H9 (cell line): ENCODE measurements around the gene DAB1. TPM values are rescaled to one million over a fixed set of nuclear protein-coding genes. Genes with fewer than 3 reads are reported as not detected.
A peak's percentile ranks its signal among the peaks of the same experiment; 100 is the strongest.

Source experiments
- DNase-seq: peaks from one replicate; pipeline ENCODE4 v3.0.0-alpha.2; 2017
- H2AFZ ChIP-seq: one replicate; pipeline ENCODE4 v1.6.1; 2013; ENCODE audit warnings: mild to moderate bottlenecking, low read length, control low read depth, moderate library complexity
- H2AK5ac ChIP-seq: 2 replicates; pipeline ENCODE4 v1.6.1; 2013; ENCODE audit warnings: low read length, control low read depth, mixed read lengths; ENCODE audit not compliant: insufficient read length
- H2BK120ac ChIP-seq: one replicate; pipeline ENCODE4 v1.6.1; 2013; ENCODE audit warnings: low read depth, mild to moderate bottlenecking, low read length, control low read depth, inconsistent platforms; ENCODE audit not compliant: poor library complexity, severe bottlenecking
- H2BK12ac ChIP-seq: 2 replicates; pipeline ENCODE4 v1.6.1; 2013; ENCODE audit warnings: low read length, control low read depth, mixed read lengths, low read depth; ENCODE audit not compliant: insufficient read length
- H2BK15ac ChIP-seq: 2 replicates; pipeline ENCODE4 v1.6.1; 2013; ENCODE audit warnings: low read depth, low read length, control low read depth
- H2BK20ac ChIP-seq: one replicate; pipeline ENCODE4 v1.6.1; 2013; ENCODE audit warnings: low read depth, mild to moderate bottlenecking, low read length, control low read depth, inconsistent platforms; ENCODE audit not compliant: poor library complexity, severe bottlenecking
- H2BK5ac ChIP-seq: 2 replicates; pipeline ENCODE4 v1.6.1; 2013; ENCODE audit warnings: low read length, control low read depth, mixed read lengths; ENCODE audit not compliant: insufficient read length
- H3K14ac ChIP-seq: 2 replicates; pipeline ENCODE4 v1.6.1; 2013; ENCODE audit warnings: low read length, control low read depth; ENCODE audit not compliant: insufficient read depth
- H3K18ac ChIP-seq: 2 replicates; pipeline ENCODE4 v1.6.1; 2013; ENCODE audit warnings: low read depth, mild to moderate bottlenecking, mixed read lengths, low read length, control low read depth; ENCODE audit not compliant: insufficient read length
- H3K23ac ChIP-seq: 2 replicates; pipeline ENCODE4 v1.6.1; 2013; ENCODE audit warnings: low read length, control low read depth, mixed read lengths, low read depth; ENCODE audit not compliant: insufficient read length
- H3K23me2 ChIP-seq: 2 replicates; pipeline ENCODE4 v1.6.1; 2013; ENCODE audit warnings: low read depth, mild to moderate bottlenecking, mixed read lengths, low read length, control low read depth; ENCODE audit not compliant: insufficient read length, poor library complexity, severe bottlenecking
- H3K27ac ChIP-seq: 2 replicates; pipeline ENCODE4 v1.5.1; 2013; ENCODE audit warnings: low read length, control low read depth, mixed read lengths, low read depth; ENCODE audit not compliant: insufficient read length
- H3K27me3 ChIP-seq: 2 replicates; pipeline ENCODE4 v1.6.1; 2013; ENCODE audit warnings: low read length, control low read depth, inconsistent platforms; ENCODE audit not compliant: insufficient read depth
- H3K4ac ChIP-seq: 2 replicates; pipeline ENCODE4 v1.6.1; 2013; ENCODE audit warnings: low read depth, mild to moderate bottlenecking, control low read depth, inconsistent platforms, low read length, moderate library complexity
- H3K4me1 ChIP-seq: 2 replicates; pipeline ENCODE4 v1.6.1; 2013; ENCODE audit warnings: low read length, control low read depth, inconsistent platforms; ENCODE audit not compliant: insufficient read depth
- H3K4me2 ChIP-seq: 2 replicates; pipeline ENCODE4 v1.6.1; 2013; ENCODE audit warnings: low read length, control low read depth, mixed read lengths; ENCODE audit not compliant: insufficient read length, insufficient read depth
- H3K56ac ChIP-seq: 2 replicates; pipeline ENCODE4 v1.6.1; 2013; ENCODE audit warnings: low read depth, mild to moderate bottlenecking, mixed read lengths, low read length, control low read depth; ENCODE audit not compliant: insufficient read length
- H3K79me1 ChIP-seq: 2 replicates; pipeline ENCODE4 v1.6.1; 2013; ENCODE audit warnings: low read depth, mild to moderate bottlenecking, moderate library complexity, low read length, control low read depth, inconsistent platforms; ENCODE audit not compliant: insufficient read depth, poor library complexity, severe bottlenecking
- H3K79me2 ChIP-seq: 2 replicates; pipeline ENCODE4 v1.6.1; 2013; ENCODE audit warnings: low read length, control low read depth, inconsistent platforms; ENCODE audit not compliant: insufficient read depth
- H3K9ac ChIP-seq: 2 replicates; pipeline ENCODE4 v1.6.1; 2013; ENCODE audit warnings: low read length, control low read depth, mixed read lengths; ENCODE audit not compliant: insufficient read length; ENCODE audit errors: extremely low read depth
- H3K9me3 ChIP-seq: one replicate; pipeline ENCODE4 v1.6.1; 2013; ENCODE audit warnings: low read depth, low read length, inconsistent platforms; ENCODE audit not compliant: control insufficient read depth
- H3T11ph ChIP-seq: one replicate; pipeline ENCODE4 v1.6.1; 2013; ENCODE audit warnings: mild to moderate bottlenecking, low read length, control low read depth, inconsistent platforms
- H4K20me1 ChIP-seq: one replicate; pipeline ENCODE4 v1.6.1; 2013; ENCODE audit not compliant: control insufficient read depth, insufficient read length, insufficient read depth
- H4K5ac ChIP-seq: 2 replicates; pipeline ENCODE4 v1.6.1; 2013; ENCODE audit warnings: low read depth, mild to moderate bottlenecking, mixed read lengths, low read length, control low read depth; ENCODE audit not compliant: insufficient read length
- H4K8ac ChIP-seq: replicated peaks from 2 replicates; pipeline ENCODE4 v1.6.1; 2013; ENCODE audit warnings: low read length, control low read depth, mixed read lengths, low read depth; ENCODE audit not compliant: insufficient read length
- H4K91ac ChIP-seq: 2 replicates; pipeline ENCODE4 v1.6.1; 2013; ENCODE audit warnings: low read depth, mild to moderate bottlenecking, moderate library complexity, mixed read lengths, low read length, control low read depth; ENCODE audit not compliant: insufficient read length
- H3K27ac Mint-ChIP-seq, 3 experiments: 2 replicates in 2 of 3; 3 replicates in 1 of 3; pipeline ENCODE4 v1.8.0; 2020 to 2021; ENCODE audit warnings: mixed read lengths in 3 of 3, mild to moderate bottlenecking in 1 of 3, moderate library complexity in 1 of 3
- H3K27me3 Mint-ChIP-seq: 2 replicates; pipeline ENCODE4 v1.8.0; 2021; ENCODE audit warnings: low read depth, mild to moderate bottlenecking, moderate library complexity, mixed read lengths
- H3K36me3 Mint-ChIP-seq, 3 experiments: 2 replicates in 2 of 3; 3 replicates in 1 of 3; pipeline ENCODE4 v1.8.0; 2020 to 2021; ENCODE audit warnings: low read depth in 3 of 3, mixed read lengths in 3 of 3; ENCODE audit not compliant: insufficient read depth in 1 of 3
- H3K4me1 Mint-ChIP-seq, 2 experiments: 2 replicates each; pipeline ENCODE4 v1.8.0; 2020; ENCODE audit warnings: mixed read lengths in 2 of 2
- H3K4me3 Mint-ChIP-seq, 2 experiments: 2 replicates in 1 of 2; 3 replicates in 1 of 2; pipeline ENCODE4 v1.8.0; 2020 to 2021; ENCODE audit warnings: mild to moderate bottlenecking in 2 of 2, mixed read lengths in 2 of 2, moderate library complexity in 1 of 2
- H3K9me3 Mint-ChIP-seq, 2 experiments: 2 replicates in 1 of 2; 3 replicates in 1 of 2; pipeline ENCODE4 v1.8.0; 2020; ENCODE audit warnings: mild to moderate bottlenecking in 2 of 2, mixed read lengths in 2 of 2, moderate library complexity in 1 of 2
- WGBS: extraction: QIAGEN DNeasy Blood & Tissue Kit; methylation state at CpG from one replicate; pipeline ENCODE4 v1.1.7; 2013; ENCODE audit warnings: missing lambda C conversion rate, low lambda C conversion rate, mixed read lengths; ENCODE audit not compliant: insufficient read length; ENCODE audit errors: extremely low coverage; 5-methylcytosine and 5-hydroxymethylcytosine counted together
- total RNA-seq: library from RNA; stranded (reverse); gene quantifications from 2 replicates; pipeline ENCODE4 v1.2.1, GENCODE V29; 2021
- TF ChIP-seq, protein P1 (sequence below): fragments of 200-600 bp; sonication (generic); conservative IDR thresholded peaks from 3 replicates; pipeline ENCODE4 v1.8.0; 2021; ENCODE audit warnings: antibody characterized with exemption, mild to moderate bottlenecking

DAB1 gene
- total RNA-seq, 1 experiment from 2014 or later: 9.3 TPM

DNA sequence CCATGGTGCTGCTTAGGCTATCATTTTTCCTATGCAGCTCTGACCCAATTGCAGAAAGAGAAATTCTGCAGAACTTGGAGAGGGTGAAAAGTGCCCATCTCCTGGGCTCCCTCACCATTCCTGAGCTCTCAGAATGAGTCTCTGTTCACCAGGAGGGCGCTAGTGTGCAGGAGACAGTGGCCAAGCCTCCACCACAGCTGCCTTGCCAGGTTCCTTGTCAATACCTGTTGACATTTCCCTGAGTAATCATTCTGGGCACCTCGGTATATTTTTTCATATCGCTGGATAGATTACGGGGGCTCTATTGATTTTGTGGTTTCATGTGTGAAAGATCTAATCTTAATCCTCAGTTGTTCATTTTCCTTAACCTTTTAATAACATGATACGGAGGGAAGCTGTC is 445.0 kb downstream of the DAB1 start:
- no peak overlapping the region for H3K23ac ChIP-seq
- no peak overlapping the region for H4K5ac ChIP-seq
- no peaks in the 10 kb centered on the region for H3K4me1 ChIP-seq
- no peaks in the 10 kb centered on the region for H3K79me1 ChIP-seq
- no peaks in the 10 kb centered on the region for H3K27me3 ChIP-seq
- no peaks in the 10 kb centered on the region; a peak in 1 of 5 replicates for H3K9me3 Mint-ChIP-seq
- no peak overlapping the region for H3K18ac ChIP-seq
- H3K4me1 Mint-ChIP-seq: 0 out of 4 replicates have a peak, but pooled peaks cover 0 to 3% of the 10 kb centered on the region in 2 experiments
- H2BK5ac ChIP-seq: no peak overlapping the region
- no peaks in the 10 kb centered on the region for H3K79me2 ChIP-seq
- DNase-seq: peak; percentile 39
- H3K4me2 ChIP-seq: no peak overlapping the region
- no CpG with 5 or more reads among the region's 5 CpGs for WGBS
- H3K4me3 Mint-ChIP-seq: no peak overlapping the region
- no peak overlapping the region for H3K56ac ChIP-seq
- no peak overlapping the region for H3K27ac ChIP-seq
- no peak overlapping the region for H2BK12ac ChIP-seq
- no peak overlapping the region for H3K27ac Mint-ChIP-seq
- no peak overlapping the region for H3K14ac ChIP-seq
- H3K9ac ChIP-seq: no peak overlapping the region
- H4K91ac ChIP-seq: no peak overlapping the region
- no peaks in the 10 kb centered on the region for H3K23me2 ChIP-seq
- no peak overlapping the region for H3K4ac ChIP-seq
- no peak overlapping the region for H4K8ac ChIP-seq
- H4K20me1 ChIP-seq: no peaks in the 10 kb centered on the region
- no peak overlapping the region for H2BK15ac ChIP-seq
- peaks cover 3% of the 10 kb centered on the region; the same call in 1 of the 2 replicates for H3K27me3 Mint-ChIP-seq
- no peak overlapping the region for H2BK120ac ChIP-seq
- no peak overlapping the region for H2AK5ac ChIP-seq
- no peak overlapping the region for H3T11ph ChIP-seq
- TF ChIP-seq, protein P1, sequence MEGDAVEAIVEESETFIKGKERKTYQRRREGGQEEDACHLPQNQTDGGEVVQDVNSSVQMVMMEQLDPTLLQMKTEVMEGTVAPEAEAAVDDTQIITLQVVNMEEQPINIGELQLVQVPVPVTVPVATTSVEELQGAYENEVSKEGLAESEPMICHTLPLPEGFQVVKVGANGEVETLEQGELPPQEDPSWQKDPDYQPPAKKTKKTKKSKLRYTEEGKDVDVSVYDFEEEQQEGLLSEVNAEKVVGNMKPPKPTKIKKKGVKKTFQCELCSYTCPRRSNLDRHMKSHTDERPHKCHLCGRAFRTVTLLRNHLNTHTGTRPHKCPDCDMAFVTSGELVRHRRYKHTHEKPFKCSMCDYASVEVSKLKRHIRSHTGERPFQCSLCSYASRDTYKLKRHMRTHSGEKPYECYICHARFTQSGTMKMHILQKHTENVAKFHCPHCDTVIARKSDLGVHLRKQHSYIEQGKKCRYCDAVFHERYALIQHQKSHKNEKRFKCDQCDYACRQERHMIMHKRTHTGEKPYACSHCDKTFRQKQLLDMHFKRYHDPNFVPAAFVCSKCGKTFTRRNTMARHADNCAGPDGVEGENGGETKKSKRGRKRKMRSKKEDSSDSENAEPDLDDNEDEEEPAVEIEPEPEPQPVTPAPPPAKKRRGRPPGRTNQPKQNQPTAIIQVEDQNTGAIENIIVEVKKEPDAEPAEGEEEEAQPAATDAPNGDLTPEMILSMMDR: peak; percentile 43; the same call in 2 of the 3 replicates
- no peak overlapping the region for H2BK20ac ChIP-seq
- no peaks in the 10 kb centered on the region for H3K9me3 ChIP-seq
- no peak overlapping the region for H2AFZ ChIP-seq
- H3K36me3 Mint-ChIP-seq: no peaks in the 10 kb centered on the region
